RWPE2 (cell line): Measurements from ENCODE around the gene STK39.

Experiments used
- ATAC-seq: fragments of 200-7000 bp; cut with Tn5 transposase; 3 replicates; pipeline ENCODE4 v1.9.1; 2021; ENCODE audit warnings: low read depth
- DNase-seq: peaks from one replicate; pipeline ENCODE4 v3.0.0-alpha.2; 2020; ENCODE audit warnings: low spot score
- H3K27ac ChIP-seq: fragments of 450-650 bp; 2 replicates; pipeline ENCODE4 v1.5.1; 2017; ENCODE audit warnings: mild to moderate bottlenecking; ENCODE audit not compliant: poor library complexity, severe bottlenecking
- H3K27me3 ChIP-seq: fragments of 250-450 bp; sonication (Bioruptor Pico); 2 replicates; pipeline ENCODE4 v1.5.1; 2021; ENCODE audit warnings: mild to moderate bottlenecking, moderate library complexity; ENCODE audit not compliant: insufficient read depth, poor library complexity, severe bottlenecking
- H3K36me3 ChIP-seq: fragments of 250-450 bp; sonication (Bioruptor Pico); 2 replicates; pipeline ENCODE4 v1.5.1; 2020; ENCODE audit warnings: low read depth, mild to moderate bottlenecking, moderate library complexity
- H3K4me1 ChIP-seq: fragments of 250-450 bp; sonication (Bioruptor Pico); 2 replicates; pipeline ENCODE4 v1.5.1; 2021; ENCODE audit warnings: mild to moderate bottlenecking, moderate library complexity; ENCODE audit not compliant: insufficient read depth, poor library complexity, severe bottlenecking
- H3K4me3 ChIP-seq: fragments of 250-450 bp; sonication (Bioruptor Pico); 2 replicates; pipeline ENCODE4 v1.5.1; 2021; ENCODE audit warnings: mild to moderate bottlenecking, moderate library complexity; ENCODE audit not compliant: severe bottlenecking
- H3K9me3 ChIP-seq: fragments of 250-450 bp; sonication (Bioruptor Pico); 2 replicates; pipeline ENCODE4 v1.5.1; 2021; ENCODE audit warnings: mild to moderate bottlenecking, moderate library complexity; ENCODE audit not compliant: severe bottlenecking
- CTCF ChIP-seq: fragments of 450-650 bp; IDR thresholded peaks from one replicate; pipeline ENCODE4 v1.5.1; 2017; ENCODE audit warnings: mild to moderate bottlenecking, moderate library complexity; ENCODE audit not compliant: poor library complexity, severe bottlenecking

STK39 gene

DNA sequence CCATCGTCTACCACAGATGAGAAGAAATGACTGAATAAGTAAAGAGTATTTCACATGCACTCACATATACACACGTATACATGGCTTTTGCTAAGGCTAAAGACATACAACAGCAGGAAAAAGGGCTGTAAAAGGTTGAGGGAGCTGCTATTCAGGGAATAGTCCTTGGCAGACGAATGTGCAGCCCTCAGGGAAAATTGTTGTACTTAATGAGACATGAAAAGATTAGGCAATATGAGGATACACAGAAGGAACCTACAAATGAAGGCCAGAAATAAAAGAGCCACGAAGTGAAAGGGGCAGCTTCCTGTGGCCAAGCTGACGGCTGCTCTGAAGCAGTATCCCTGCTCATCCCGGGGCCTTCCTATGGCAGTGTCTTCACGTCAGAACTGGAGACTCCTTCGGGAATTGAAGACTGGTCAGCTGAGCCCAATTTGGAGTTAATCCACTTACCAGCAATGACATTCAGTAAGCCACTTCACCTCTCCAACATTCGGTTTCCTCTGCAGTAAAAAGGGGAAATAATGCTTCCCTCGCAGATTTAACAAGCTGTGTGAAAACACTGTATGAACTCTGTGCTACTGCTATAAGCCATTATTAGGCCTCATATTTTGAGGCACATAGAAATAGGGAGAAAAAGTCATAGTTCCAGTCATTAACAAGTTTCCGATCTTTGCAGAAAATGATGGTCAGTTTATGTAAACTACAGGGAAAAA is 221.8 kb downstream of the STK39 start:
- H3K9me3 ChIP-seq, result no peaks in the 10 kb centered on the region
- peaks cover 3% of the 10 kb centered on the region; the same call in 1 of the 2 replicates for H3K36me3 ChIP-seq
- H3K4me1 ChIP-seq, result no peaks in the 10 kb centered on the region
- DNase-seq (no peak), ATAC-seq (no peak)
- H3K27ac ChIP-seq, result no peak overlapping the region
- no peaks in the 10 kb centered on the region for H3K27me3 ChIP-seq
- no peak for TF ChIP-seq CTCF
- no peak overlapping the region for H3K4me3 ChIP-seq

- DNase-seq (no peak), ATAC-seq (no peak)
- Histone ChIP-seq H3K27me3 (no peaks in the 10 kb centered on the region), H3K4me1 (no peaks in the 10 kb centered on the region), H3K4me3 (no peak overlapping the region), H3K36me3 (peaks cover 3% of the 10 kb centered on the region; the same call in 1 of the 2 replicates), H3K9me3 (no peaks in the 10 kb centered on the region), H3K27ac (no peak overlapping the region)
- TF ChIP-seq CTCF, result no peak
These were observed 222.9 kb downstream of the STK39 start for GRCh38 chr2:168024459-168024858.

DNA sequence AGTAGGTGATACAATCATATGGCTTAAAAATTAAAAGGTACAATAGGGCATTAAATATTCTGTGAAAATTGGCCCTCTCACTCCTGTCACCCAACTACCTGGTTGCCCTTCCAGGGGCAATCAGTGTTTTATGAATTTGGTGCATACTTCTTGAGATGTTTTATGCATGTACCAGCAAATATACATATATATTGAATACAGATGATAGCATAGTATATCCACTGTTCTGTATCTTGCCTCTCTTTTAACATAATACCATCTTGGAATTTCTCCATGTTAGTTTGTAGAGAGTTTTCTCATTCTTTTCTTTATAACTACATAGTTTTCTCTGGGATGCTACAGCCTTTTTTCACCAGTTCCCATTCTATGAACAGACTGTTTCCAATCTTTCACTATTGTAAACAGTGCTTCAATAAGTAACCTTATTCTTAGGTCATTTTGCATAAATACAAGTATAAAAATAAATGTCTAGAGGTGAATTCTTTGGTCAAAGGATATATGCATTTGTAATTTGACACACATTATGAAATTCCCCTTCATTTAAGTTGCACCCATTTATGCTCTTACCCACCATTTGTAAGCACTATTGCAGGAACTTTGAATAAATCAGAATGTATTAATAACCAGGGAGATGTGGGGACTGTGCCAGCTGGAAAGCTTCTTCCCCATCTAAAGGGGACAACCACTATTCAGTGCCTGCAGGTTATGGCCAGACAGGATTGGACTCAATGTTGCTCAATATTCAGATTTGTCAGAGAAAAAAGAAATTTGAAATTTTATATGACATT is 225.4 kb downstream of the STK39 start:
- Histone ChIP-seq H3K4me3 (no peak overlapping the region), H3K36me3 (peaks cover 3% of the 10 kb centered on the region; the same call in 1 of the 2 replicates), H3K4me1 (no peaks in the 10 kb centered on the region), H3K27ac (no peak overlapping the region), H3K27me3 (no peaks in the 10 kb centered on the region), H3K9me3 (no peaks in the 10 kb centered on the region)
- DNase-seq, result no peak
- no peak for TF ChIP-seq CTCF
- ATAC-seq, result no peak

GRCh38 chr2:168015274-168015953 is 232.0 kb downstream of the STK39 start:
- TF ChIP-seq CTCF, result no peak
- H3K9me3 ChIP-seq, result no peaks in the 10 kb centered on the region
- H3K36me3 ChIP-seq, result peaks cover 14% of the 10 kb centered on the region
- no peaks in the 10 kb centered on the region for H3K4me1 ChIP-seq
- no peaks in the 10 kb centered on the region for H3K27me3 ChIP-seq
- ATAC-seq (no peak), DNase-seq (no peak)
- H3K27ac ChIP-seq, result no peak overlapping the region
- H3K4me3 ChIP-seq, result no peak overlapping the region
